ENCODE results near the gene GPR52. TPM values are rescaled to one million over a fixed set of nuclear protein-coding genes. Genes with fewer than 3 reads are reported as not detected.
"Not testable (repeated sequence)": the region's sequence is repeated elsewhere in the genome, so short reads cannot be mapped to it uniquely, and the experiment has no call there.

The GPR52 gene, protein sequence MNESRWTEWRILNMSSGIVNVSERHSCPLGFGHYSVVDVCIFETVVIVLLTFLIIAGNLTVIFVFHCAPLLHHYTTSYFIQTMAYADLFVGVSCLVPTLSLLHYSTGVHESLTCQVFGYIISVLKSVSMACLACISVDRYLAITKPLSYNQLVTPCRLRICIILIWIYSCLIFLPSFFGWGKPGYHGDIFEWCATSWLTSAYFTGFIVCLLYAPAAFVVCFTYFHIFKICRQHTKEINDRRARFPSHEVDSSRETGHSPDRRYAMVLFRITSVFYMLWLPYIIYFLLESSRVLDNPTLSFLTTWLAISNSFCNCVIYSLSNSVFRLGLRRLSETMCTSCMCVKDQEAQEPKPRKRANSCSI
- 4.3 TPM for total RNA-seq
- long read RNA-seq = 0 reads

DNA sequence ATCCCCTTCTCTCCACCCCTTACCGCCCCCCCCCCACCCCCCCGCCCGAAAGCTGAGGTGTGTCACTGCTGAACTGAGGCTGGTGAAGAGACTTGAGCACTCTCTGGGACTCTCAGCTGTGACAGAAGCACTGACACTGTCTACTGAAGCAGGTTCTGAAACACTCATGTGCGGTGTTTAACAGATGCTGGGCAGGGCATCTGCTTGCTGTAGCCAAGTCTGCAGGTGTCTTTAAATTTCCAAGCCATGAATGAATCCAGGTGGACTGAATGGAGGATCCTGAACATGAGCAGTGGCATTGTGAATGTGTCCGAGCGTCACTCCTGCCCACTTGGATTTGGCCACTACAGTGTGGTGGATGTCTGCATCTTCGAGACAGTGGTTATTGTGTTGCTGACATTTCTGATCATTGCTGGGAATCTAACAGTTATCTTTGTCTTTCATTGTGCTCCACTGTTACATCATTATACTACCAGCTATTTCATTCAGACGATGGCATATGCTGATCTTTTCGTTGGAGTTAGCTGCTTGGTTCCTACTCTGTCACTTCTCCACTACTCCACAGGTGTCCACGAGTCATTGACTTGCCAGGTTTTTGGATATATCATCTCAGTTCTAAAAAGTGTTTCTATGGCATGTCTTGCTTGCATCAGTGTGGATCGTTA, at the start of gene GPR52:
GPR52 (plus strand) TSS at position 99 of the 665 bp plus-strand sequence; CDS start at position 247, 148 bp downstream.
- DNase-seq (ENCODE audit: low spot score) = no peak
- intact Hi-C loops (cut with DNase I) = no loop called here

DNA sequence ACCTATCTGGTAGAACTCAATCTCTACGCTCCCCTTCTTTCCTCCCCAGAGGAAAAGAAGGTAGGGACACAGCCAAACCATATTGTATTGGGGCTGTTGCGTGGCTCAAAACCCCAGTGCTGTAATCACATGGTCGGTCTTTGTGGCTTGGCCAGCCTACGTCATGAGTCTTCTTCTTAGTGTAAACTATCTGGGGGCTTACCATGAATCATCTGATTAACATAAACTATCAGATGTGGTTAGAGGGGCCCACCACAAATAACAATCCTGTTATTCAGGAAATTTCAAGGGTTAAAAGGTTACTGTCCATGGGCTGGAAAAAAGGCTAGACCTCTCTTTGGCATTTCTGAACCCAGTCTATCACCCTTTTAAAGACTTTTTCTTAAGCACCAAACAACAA, 49.5 kb upstream of the GPR52 start:
- DNase-seq (ENCODE audit: low spot score) = no peak
- intact Hi-C loops (cut with DNase I) = no loop called here

DNA sequence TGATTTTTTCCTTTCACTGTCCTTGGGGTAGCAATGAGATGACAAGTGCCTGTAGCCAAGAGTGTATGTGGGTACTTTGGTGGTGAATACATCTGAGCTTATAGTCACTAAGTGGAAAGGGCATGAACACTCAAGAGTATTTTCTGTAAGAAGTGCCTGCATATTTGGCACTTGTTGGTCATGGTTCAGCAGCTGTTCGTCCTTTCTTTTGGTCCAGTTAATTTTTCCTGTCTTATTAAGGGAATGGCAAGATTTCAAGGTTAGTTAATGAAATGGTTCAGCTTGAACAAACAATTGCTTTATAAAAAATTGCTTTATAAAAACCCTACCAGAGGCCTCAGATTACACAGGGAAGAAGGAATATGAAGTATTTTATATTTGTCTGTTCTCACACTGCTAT, 48.6 kb upstream of the GPR52 start:
- intact Hi-C loops (cut with DNase I) = no loop called here
- DNase-seq (ENCODE audit: low spot score) = no peak

DNA sequence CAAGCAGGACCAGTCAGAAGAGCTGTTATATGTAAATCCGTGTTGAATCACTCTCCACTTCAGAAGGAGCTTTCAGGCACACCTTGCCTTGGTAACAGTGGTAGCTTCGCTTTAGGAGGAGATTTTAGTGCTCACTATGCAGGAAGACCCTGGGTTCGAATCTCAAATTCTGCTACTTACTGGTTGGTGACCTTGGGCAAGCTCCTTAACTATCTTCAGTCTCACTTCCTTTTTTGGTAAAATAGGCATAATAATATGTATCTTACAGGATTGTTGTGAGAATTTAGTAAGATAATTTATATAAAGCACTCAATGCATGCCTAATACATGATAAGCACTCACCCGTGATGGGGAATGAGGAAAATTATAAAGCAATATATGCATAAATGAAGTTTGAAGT, 46.7 kb upstream of the GPR52 start:
- no peak for DNase-seq (ENCODE audit: low spot score)
- intact Hi-C loops (cut with DNase I) = no loop called here

DNA sequence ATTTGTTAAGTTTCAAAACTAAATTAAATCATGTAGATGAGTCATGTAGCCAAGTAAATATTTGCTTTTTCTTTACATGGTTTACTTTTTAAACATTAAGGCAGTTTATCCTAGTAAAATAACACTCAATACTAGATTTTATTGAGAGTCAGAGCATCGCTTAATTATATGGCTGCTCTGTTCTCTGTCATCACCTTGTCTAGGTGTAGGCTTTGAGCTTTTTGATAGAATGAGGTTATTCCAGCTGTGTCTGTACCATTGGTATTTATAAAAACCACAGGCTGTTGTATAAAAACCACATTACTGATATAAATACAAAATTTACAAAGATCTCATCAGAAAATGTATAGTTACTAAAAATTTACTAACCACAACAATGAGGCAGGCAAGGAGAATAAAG, 42.5 kb upstream of the GPR52 start:
- DNase-seq (ENCODE audit: low spot score) = no peak
- intact Hi-C loops (cut with DNase I) = no loop called here

DNA sequence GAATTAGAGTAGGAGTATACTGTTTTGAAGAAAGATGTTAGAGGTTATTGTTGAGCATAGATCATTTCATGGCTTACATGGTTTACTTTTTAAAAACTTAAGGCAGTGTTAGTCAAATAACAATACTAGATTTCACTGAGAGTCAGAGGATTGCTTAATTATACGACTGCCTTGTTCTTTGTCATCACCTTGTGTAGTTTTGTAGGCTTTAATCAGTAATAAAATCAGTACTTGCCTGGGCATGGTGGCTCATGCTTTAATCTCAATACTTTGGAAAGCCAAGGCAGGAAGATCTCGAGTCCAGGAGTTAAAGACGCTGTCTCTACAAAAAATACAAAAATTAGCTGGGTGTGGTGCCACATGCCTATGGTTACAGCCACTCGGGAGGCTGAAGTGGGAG, 41.3 kb upstream of the GPR52 start:
- intact Hi-C loops (cut with DNase I) = no loop called here
- no peak for DNase-seq (ENCODE audit: low spot score)

DNA sequence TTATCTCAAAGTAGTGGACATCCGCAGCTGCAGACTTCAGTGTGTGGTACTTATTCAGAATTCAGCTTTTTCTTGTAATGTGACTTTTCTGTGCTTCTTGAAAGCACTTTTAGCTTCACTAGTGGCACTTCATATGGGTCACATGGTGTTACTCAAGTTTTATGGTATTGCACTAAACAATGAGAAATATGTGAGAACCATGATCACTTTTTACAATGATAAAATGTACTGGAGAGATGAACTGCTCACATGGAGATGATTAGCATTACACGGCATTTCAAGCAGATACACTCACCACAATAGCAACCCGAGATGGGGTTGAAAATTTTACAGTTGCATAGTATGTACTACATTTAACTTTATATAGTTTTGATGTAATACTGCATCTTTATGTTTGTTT, 40.1 kb upstream of the GPR52 start:
- intact Hi-C loops (cut with DNase I) = no loop called here
- DNase-seq (ENCODE audit: low spot score) = no peak

DNA sequence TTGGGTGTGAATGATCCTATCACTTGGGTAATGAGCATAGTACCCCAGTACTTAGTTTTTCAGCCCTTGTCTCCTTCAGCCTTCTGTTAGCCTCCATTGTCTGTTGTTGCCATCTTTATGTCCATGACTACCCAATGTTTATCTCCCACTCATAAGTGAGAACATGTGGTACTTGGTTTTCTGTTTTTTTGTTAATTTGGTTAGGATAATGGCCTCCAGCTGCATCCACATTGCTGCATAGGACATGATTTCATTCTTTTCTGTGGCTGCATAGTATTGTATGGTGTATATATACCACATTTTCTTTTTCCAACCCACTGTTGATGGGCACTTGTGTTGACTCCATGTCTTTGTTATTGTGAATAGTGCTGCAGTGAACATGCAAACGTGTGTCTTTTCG, 39.6 kb upstream of the GPR52 start:
- no peak for DNase-seq (ENCODE audit: low spot score)
- intact Hi-C loops (cut with DNase I) = no loop called here

DNA sequence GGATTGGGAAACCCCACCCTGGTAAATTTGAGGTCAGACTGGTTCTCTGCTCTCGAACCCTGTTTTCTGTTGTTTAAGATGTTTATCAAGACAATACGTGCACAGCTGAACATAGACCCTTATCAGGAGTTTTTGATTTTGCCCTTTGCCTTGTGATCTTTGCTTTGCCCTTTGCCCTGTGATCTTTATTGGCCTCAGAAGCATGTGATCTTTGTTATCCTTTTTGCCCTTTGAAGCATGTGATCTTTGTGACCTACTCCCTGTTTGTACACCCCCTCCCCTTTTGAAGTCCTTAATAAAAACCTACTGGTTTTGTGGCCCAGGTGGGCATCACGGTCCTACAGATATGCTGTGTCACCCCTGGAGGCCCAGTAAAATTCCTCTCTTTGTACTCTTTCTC, 38.0 kb upstream of the GPR52 start:
- intact Hi-C loops (cut with DNase I); DNase-seq (ENCODE audit: low spot score): not testable (repeated sequence)

DNA sequence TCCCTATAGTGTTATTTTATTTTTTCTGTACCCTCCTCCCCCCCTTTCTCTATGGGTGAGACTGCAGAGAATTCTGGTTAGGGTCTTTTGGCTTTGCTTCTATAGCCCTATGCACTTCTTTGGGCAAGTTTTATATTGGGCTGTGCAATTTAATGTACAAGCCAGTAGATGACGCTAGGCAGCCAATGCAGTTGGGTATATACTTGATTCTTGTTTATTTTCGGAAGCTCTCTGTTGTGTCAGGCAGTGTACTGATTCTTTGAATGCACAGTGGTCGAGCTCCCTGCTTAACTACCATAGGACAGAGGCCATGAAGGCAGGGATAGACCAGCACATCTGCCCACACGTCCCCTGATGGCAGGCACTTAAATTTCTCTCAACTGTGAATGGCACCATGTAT, 34.1 kb upstream of the GPR52 start:
- intact Hi-C loops (cut with DNase I) = no loop called here
- no peak for DNase-seq (ENCODE audit: low spot score)

DNA sequence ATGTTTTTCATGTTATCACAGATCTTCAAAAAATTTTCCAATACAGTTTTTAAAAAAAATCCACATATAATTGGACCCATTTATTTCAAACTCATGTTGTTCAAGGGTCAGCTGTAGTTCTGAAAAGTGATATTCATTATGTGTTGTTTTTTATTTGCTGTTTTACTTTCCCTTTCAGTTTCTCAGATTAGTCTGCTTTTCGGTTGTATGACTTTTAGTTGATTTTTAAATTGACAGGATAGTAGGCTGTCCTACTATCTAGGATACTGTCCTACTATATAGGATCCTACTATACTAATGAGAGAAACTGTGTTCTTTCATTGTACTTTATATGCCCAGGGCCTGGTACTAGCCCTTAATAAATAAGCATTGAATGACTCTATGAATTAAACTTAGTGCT, 33.6 kb upstream of the GPR52 start:
- no peak for DNase-seq (ENCODE audit: low spot score)
- intact Hi-C loops (cut with DNase I) = no loop called here

DNA sequence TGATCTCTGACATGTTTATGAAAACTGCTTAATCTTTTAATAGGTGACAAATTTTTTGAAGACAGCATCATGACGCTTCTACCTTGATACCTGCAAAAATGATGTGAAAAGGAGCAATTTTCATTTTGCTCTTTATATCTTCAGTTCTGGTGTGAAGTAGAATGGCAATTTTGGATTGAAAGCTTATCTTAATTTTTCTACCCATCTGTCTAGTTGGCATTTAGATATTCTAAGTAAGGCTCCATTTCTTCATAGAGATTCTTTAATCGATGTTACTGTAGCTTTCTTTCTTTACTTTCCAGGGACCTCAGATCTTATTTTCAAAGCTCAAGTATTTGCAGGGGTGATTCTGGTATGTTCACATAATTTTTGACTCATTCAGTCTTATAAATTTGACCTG, 32.3 kb upstream of the GPR52 start:
- intact Hi-C loops (cut with DNase I) = no loop called here
- DNase-seq (ENCODE audit: low spot score) = no peak

DNA sequence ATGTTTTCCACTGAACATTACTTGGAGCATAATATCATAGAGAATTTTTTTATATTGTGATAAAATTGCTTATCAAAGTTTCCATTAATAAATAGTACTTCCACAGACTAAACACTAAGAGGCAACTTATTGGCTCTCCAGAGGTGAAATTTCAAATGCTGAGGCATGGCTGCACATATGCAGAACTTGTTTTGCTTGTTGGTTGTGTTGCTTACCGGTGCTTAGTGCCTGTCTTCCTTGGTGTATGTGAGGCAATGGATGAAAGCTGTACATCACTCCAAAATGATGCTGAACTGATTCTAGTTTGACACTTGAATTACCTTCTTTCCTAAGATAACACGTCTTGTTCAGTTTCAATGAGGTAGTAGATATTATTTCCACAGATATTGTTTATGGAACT, 29.8 kb upstream of the GPR52 start:
- intact Hi-C loops (cut with DNase I) = no loop called here
- no peak for DNase-seq (ENCODE audit: low spot score)

DNA sequence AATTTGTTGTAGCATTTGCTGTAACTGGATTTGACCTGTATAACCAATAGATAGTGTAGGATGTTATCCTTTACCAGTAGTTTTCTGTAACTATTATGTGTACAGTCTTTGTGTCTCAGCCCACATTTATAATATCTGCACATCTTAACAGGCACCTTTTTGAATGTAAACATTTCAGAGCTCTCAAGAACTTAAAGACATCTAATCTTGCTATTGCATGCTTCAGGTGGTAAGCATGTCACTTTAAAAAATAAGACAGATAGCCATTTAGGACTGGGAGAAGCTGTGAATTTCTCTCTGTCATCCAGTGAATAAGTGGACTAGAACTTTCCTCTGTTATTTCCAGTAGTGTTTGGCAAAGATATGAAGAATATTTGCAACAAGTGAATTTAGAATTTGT, 22.6 kb upstream of the GPR52 start:
- intact Hi-C loops (cut with DNase I) = no loop called here
- DNase-seq (ENCODE audit: low spot score) = no peak

DNA sequence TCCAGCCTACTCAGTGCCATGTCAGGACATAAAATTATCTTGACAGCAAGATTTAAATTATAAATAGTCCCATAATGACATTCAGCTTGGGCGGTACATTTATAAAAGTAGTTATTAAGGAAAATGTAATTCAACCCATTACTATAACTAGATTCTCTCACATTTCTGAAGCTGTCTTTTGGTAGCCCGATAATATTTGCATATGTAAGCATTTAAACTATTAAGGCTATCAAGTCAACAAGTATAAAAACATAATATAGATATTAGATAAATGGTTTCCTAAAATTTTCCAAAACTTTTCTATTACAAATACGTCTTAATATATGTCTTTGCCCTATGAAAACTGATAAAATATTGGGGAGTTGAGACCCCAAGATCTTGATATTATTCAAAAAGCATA, 21.6 kb upstream of the GPR52 start:
- DNase-seq (ENCODE audit: low spot score) = no peak
- intact Hi-C loops (cut with DNase I) = no loop called here

DNA sequence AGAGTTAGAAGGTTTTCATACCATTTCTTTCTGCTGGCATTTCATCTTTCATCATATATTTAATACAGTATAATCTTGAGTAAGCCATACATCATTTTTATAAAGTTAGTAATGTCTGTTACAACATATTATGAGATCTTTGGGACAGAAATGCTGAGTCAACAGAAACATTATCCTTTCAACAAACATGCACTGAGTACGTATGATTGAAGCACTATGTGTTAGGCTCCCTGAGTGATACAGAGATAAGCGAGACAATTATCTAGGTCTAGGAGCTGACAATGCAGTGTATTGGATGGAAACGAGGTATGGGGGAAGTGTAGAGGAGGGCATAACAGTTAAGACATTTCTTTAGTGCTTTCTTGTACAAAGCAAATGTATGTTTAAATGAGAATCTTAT, 19.7 kb upstream of the GPR52 start:
- intact Hi-C loops (cut with DNase I) = no loop called here
- no peak for DNase-seq (ENCODE audit: low spot score)

DNA sequence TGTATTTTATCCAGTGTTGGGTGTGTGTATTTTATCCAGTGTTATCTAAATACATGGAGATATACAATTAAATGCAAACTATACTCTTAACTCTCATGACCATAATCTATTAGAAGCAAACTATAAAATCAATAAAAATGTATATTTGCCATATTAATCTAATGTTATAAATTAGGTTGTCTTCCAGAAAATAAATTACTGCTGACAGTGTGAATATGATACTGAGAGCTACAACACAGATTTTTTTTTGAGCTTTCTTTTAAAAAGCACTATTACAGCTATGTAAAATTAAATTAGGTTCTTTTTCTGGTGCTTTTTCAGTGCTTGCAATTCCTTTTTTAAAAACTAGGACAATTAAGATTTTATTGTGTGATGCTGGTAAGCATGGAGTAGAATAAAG, 19.0 kb upstream of the GPR52 start:
- intact Hi-C loops (cut with DNase I) = no loop called here
- no peak for DNase-seq (ENCODE audit: low spot score)

DNA sequence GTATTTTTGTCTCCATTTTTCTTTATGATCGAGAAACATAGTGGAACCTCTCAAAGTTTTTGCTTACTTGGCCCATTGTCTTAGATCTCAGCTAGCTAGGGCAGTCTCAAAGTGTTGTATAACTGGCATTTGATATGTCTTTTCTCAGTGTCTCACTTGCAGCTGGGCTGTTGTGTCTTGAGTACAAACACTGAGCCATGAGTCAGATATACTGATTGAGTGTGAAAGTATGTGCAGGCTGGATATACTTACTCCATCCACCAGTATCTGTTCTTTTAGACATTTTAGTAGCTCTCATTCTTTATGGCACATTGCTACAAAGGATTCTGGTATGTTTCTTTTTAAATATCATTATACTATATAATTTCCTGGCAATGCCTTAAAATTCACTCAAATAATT, 14.3 kb upstream of the GPR52 start:
- intact Hi-C loops (cut with DNase I) = no loop called here
- no peak for DNase-seq (ENCODE audit: low spot score)

DNA sequence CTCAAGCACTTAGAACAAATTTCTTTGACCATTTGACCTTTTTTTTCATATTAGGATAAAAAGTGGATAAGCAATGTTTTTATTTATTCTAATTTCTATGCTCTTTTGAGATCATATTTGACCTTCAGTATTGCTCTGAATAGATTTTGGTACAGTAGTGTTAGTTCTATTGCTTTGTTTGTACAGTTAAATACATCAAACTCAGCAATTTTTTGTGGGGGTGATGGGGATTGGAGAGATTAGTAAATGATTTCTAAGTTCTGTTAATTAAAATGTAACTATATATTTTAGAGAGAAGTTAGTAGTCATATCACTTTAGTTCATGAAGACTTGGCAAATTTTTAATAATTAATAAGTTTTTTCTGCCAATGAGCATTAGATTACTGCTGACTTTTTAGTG, 2.4 kb upstream of the GPR52 start:
- intact Hi-C loops (cut with DNase I) = no loop called here

DNA sequence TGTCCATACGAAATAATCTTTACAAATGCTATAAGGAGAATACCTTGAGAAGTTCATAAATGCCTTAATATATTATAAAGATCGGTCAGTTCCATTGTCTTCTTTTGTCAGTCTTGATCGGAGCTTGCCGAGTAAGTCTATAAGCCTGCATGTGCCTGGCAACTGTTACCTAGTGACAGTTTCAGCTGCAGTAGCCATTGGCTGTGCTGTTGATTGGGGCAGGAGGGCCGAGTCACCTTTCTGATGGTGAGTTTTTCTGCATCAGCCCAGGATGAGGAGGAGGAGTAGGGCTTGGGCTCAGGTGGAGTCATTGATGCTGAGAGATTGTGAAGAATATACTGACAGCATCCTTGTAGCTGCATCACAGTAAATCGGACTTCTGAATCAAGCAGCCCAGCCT, 1.9 kb upstream of the GPR52 start:
- DNase-seq (ENCODE audit: low spot score) = no peak
- intact Hi-C loops (cut with DNase I) = no loop called here

More for the DNA sequence above, 2.4 kb upstream of the GPR52 start:
- no peak for DNase-seq (ENCODE audit: low spot score)

DNA sequence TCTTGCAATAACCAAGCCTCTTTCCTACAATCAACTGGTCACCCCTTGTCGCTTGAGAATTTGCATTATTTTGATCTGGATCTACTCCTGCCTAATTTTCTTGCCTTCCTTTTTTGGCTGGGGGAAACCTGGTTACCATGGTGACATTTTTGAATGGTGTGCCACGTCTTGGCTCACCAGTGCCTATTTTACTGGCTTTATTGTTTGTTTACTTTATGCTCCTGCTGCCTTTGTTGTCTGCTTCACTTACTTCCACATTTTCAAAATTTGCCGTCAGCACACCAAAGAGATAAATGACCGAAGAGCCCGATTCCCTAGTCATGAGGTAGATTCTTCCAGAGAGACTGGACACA, 743 bp downstream of the GPR52 start:
- intact Hi-C loops (cut with DNase I) = no loop called here
- no peak for DNase-seq (ENCODE audit: low spot score)

DNA sequence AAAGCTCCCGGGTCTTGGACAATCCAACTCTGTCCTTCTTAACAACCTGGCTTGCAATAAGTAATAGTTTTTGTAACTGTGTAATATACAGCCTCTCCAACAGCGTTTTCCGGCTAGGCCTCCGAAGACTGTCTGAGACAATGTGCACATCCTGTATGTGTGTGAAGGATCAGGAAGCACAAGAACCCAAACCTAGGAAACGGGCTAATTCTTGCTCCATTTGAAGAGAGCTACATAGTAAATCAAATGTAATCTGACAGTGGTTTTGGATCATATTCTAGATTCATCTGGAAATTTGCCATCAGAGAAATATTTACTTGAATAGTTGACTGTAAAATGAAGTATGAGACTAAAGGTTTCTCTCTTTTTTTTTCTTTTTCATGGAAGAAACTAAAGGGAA, 1.2 kb downstream of the GPR52 start:
- DNase-seq (ENCODE audit: low spot score) = no peak
- intact Hi-C loops (cut with DNase I) = no loop called here

Measured in cardiac septum (tissue), 1 donor.